ENCODE measurements around the gene ARMC8. TPM values are rescaled to one million over a fixed set of nuclear protein-coding genes. Genes with fewer than 3 reads are reported as not detected.

The ARMC8 gene
- total RNA-seq, 1 donor from 2014 or later = 82.3 TPM

- DNase-seq (no peak), ATAC-seq (ENCODE audit: low read depth) (no peak)
- Mint-ChIP-seq H3K4me3 (no peak overlapping the region), H3K36me3 (ENCODE audit: low read depth) (peaks cover 72% of the 10 kb centered on the region), H3K4me1 (no peaks in the 10 kb centered on the region), H3K27me3 (no peaks in the 10 kb centered on the region), H3K9me3 (no peaks in the 10 kb centered on the region), H3K27ac (no peak overlapping the region)
- TF ChIP-seq CTCF (IDR thresholded peaks at IDR 0.05) = no peak
- intact Hi-C loops (cut with micrococcal nuclease) = no loop called here
- POLR2A ChIA-PET = no interaction called here
- CTCF ChIA-PET = no interaction called here
Measured at GRCh38 chr3:138245026-138245425, 57.9 kb downstream of the ARMC8 start.

GRCh38 chr3:138249636-138250035 is 62.5 kb downstream of the ARMC8 start:
- H3K27me3 Mint-ChIP-seq = no peaks in the 10 kb centered on the region
- TF ChIP-seq CTCF (IDR thresholded peaks at IDR 0.05) = no peak
- ATAC-seq (ENCODE audit: low read depth) (no peak), DNase-seq (no peak)
- POLR2A ChIA-PET = no interaction called here
- peaks cover 47% of the 10 kb centered on the region for H3K36me3 Mint-ChIP-seq (ENCODE audit: low read depth)
- H3K4me1 Mint-ChIP-seq = no peaks in the 10 kb centered on the region
- H3K4me3 Mint-ChIP-seq = no peak overlapping the region
- no peak overlapping the region for H3K27ac Mint-ChIP-seq
- no peaks in the 10 kb centered on the region for H3K9me3 Mint-ChIP-seq
- CTCF ChIA-PET = no interaction called here
- intact Hi-C loops (cut with micrococcal nuclease) = no loop called here

- Mint-ChIP-seq H3K4me1 (no peaks in the 10 kb centered on the region), H3K36me3 (ENCODE audit: low read depth) (peaks cover 32% of the 10 kb centered on the region), H3K4me3 (no peak overlapping the region), H3K27me3 (no peaks in the 10 kb centered on the region), H3K27ac (no peak overlapping the region), H3K9me3 (no peaks in the 10 kb centered on the region)
- ChIA-PET POLR2A (no interaction called here), CTCF (no interaction called here)
- no peak for ATAC-seq (ENCODE audit: low read depth)
- no peak for TF ChIP-seq CTCF (IDR thresholded peaks at IDR 0.05)
- no peak for DNase-seq
- intact Hi-C loops (cut with micrococcal nuclease) = no loop called here
Measured at GRCh38 chr3:138253609-138254008, 66.5 kb downstream of the ARMC8 start.

GRCh38 chr3:138254216-138254615 is 67.1 kb downstream of the ARMC8 start:
- no peaks in the 10 kb centered on the region for H3K9me3 Mint-ChIP-seq
- no peak for DNase-seq
- no peak overlapping the region for H3K27ac Mint-ChIP-seq
- H3K27me3 Mint-ChIP-seq = no peaks in the 10 kb centered on the region
- H3K4me3 Mint-ChIP-seq = no peak overlapping the region
- intact Hi-C loops (cut with micrococcal nuclease) = no loop called here
- H3K4me1 Mint-ChIP-seq = no peaks in the 10 kb centered on the region
- TF ChIP-seq CTCF (IDR thresholded peaks at IDR 0.05) = no peak
- POLR2A ChIA-PET = no interaction called here
- CTCF ChIA-PET = no interaction called here
- H3K36me3 Mint-ChIP-seq (ENCODE audit: low read depth) = peaks cover 33% of the 10 kb centered on the region
- ATAC-seq (ENCODE audit: low read depth) = no peak

- Mint-ChIP-seq H3K36me3 (ENCODE audit: low read depth) (peaks cover 28% of the 10 kb centered on the region), H3K4me1 (no peaks in the 10 kb centered on the region), H3K27me3 (no peaks in the 10 kb centered on the region), H3K27ac (no peak overlapping the region), H3K9me3 (no peaks in the 10 kb centered on the region), H3K4me3 (no peak overlapping the region)
- CTCF ChIA-PET = no interaction called here
- intact Hi-C loops (cut with micrococcal nuclease) = no loop called here
- ATAC-seq (ENCODE audit: low read depth) (no peak), DNase-seq (no peak)
- TF ChIP-seq CTCF (IDR thresholded peaks at IDR 0.05) = no peak
- POLR2A ChIA-PET = no interaction called here
Measured at GRCh38 chr3:138256022-138256421, 68.9 kb downstream of the ARMC8 start.
